Measurements from ENCODE around the gene CCDC18.

- no peak for TF ChIP-seq CTCF (IDR thresholded peaks at IDR 0.05 in 8 of 11, conservative IDR thresholded peaks at IDR 0.05 in 3 of 11)
- no peak for TF ChIP-seq POLR2A (IDR thresholded peaks at IDR 0.05)
- TF ChIP-seq POLR2AphosphoS5 (IDR thresholded peaks at IDR 0.05) = no peak
These were observed 132.5 kb downstream of the CCDC18 start for GRCh38 chr1:93313026-93313425.

All from spleen (tissue), 7 donors.